GM19351 (cell line): Measurements from ENCODE around the gene ZNF99.
"Not testable (repeated sequence)": the region's sequence is repeated elsewhere in the genome, so short reads cannot be mapped to it uniquely, and the experiment has no call there.

ENCODE experiments used
- ATAC-seq: cut with Tn5 transposase; IDR thresholded peaks from one replicate; pipeline ENCODE4 v1.9.1; 2021; ENCODE audit warnings: mild to moderate bottlenecking, moderate library complexity; ENCODE audit not compliant: unreplicated experiment

ZNF99 gene

DNA sequence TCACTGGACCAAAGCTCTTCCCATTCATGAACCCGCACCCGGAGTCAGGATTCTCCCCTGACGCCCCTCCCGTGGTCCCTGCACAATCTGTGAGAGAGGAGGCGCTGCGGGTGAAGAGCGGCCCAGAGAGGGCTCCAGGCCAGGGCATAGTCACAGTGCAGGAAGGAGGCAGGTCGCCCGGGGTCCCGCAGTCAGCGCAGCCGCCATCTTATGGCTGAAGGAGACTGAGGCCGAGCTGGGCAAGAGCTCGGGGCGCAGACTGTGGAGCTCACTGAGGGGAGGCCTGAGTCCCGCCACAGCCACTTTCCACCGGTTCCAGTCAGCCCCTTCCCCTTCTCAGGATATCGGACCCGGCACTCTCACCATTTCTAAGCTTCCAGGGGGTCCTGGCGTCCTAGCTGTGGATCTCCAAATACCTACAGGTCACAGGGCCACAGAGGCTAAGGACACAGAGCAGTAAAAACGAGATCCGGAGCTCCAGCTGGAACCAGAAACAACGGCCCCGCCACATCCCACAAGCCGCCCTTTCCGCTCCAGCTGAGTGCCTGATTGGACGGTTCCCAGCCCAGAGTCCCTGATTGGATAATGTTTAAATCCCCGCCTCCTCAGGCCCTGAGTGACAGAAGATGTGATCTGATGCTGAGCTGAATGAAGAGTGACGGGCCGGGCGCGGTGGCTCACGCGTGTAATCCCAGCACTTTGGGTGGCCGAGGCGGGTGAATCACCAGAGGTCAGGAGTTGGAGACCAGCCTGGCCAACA is at the start of gene ZNF99:
Gene ZNF99, minus strand, starts transcription at position 501 of the 760 bp plus-strand sequence. Its CDS starts 135 bp downstream, at position 366.
- ATAC-seq: no peak

DNA sequence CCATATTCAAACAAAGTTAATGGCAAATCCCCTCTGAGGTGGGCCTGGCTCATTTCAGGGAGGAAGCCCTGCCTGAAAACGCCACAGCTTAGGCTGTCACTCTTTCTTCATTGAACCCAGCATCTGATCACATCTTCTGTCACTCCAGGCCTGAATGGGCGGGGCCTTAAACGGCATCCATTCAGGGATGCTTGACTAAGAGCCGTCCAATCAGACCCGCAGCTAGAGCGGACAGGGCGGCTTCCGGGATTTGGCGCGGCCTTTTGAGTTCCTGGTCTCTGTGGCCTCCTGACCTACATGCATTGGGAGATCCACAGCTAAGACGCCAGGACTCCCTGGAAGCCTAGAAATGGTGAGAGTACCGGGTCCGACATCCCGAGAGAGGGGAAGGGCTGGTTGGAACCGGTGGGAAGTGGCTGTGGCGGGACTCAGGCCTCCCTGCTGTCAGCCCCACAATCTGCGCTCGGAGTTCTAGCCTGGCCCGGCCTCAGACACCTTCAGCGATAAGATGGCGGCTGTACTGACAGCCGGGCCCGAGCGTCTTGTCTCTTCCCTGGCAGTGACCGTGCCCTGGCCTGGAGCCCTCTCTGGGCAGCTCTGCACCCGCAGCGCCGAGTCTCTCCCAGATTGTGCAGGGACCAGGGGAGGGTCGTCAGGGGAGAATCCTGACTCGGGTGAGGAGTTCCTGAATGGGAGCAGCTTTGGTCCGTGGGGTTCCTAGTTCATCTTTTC is 48.2 kb upstream of the ZNF99 start, which contains the start of gene ZNF723:
Gene ZNF723, plus strand, starts transcription at position 261 of the 732 bp plus-strand sequence. Its CDS starts 89 bp downstream, at position 350.
- ATAC-seq: no peak

DNA sequence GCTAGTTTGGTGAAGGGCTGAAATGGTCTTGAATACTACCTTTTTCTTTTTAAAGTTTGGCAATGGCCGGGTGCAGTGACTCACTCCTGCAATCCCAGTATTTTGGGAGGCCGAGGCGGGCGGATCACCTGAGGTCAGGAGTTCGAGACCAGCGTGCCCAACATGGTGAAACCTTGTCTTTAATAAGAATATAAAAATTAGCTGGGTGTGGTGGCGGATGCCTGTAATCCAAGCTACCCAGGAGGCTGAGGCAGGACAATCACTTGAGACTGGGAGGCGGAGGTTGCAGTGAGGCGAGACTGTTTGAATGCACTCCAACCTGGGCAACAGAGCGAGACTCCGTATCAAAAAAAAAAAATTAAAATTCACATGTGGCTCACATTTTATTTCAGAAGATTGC is 47.3 kb upstream of the ZNF99 start:
- no peak for ATAC-seq

DNA sequence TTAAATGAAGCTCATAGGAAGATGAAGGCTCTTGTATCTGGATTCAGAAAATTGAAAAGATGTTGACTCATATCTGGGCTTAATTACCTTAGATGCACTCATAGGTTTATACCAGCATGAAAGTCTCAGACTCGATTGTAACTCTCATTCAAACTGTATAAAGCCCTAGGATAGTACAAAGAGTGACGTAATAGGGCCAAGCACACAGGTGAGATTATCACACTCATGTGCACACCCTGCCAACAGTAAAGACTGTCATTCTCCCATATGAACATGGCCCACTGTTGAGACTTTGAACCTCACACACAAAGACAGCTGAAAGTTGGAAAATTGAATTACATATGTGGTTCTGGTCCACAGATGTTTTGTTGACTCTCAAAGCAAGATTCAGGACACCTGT is 30.2 kb upstream of the ZNF99 start:
- no peak for ATAC-seq

DNA sequence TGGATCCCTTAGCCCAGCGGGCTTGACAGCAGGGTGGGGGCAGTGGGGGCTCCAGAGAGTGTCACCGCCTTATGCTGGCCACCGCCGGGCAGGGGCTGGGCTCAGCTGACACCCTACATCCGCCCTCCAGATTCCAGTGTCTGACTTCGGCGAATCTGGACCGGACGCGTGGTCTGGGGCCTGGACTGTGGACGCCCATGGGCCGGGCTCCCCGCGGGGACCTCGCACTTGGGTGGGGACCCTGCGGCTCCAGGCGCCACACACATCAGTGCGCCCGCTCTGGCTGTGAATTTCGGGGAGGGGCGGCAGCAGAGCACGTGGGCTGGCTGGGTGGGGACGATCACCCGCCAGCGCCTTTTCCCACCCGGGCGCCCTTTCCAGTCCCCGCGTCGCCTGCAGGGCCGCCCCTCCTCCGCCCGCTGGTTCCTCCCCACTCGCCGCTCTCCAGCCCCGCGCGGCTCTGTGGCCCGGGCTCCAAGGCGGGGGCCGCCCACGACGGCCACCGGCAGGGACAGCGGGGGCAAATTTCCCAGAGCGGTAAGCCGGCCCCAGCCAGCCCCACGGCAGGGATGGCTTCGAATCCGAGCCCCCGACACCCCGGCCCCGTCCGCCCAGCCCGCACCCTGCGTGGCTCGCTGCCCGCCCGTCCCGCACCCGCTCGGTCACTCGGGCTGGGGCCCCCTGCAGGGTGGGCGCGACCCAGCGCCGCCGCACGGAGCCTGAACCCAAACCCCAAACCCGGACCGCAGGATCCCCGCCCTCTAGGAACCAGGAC is 23.3 kb upstream of the ZNF99 start:
- ATAC-seq: no peak

DNA sequence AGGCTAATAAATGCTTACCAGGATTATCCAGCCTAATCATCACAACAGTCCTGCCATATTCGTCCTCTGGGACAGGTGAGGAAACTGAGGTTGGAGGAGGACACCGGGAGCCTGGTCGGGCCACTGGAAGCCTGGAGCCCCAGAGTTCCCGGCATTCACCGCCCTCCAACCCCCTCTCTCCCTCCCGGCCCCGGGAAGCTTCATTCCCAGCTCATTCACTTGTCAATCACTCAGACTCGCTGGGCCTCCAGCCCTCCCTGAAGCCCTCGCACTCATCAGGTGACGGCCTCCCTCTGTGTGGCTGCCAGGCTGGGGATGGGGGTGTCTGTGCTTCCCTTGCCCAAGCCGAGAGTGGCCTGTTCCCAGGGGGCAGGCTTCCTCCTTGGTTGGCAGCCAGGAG is 22.5 kb upstream of the ZNF99 start:
- no peak for ATAC-seq

DNA sequence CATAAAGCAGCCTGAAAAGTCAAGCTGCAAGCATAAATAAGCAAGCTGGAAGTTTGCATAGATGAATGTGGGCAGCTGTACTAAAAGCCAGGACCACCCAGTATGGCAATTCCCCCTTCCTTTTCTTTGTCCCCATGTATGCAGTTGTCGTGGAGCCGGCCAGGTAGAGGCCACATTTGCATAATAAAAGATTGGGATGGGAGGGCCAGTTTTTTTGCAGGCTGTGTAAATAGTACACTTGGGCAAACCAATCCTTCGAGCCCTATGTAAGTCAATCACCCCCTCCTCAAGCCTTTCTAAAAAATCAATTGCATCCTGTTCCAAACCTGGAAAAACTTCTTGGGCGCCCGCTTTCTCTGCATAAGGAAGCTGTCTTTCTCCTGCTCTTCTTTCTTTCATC is 13.1 kb upstream of the ZNF99 start:
- ATAC-seq: no peak

DNA sequence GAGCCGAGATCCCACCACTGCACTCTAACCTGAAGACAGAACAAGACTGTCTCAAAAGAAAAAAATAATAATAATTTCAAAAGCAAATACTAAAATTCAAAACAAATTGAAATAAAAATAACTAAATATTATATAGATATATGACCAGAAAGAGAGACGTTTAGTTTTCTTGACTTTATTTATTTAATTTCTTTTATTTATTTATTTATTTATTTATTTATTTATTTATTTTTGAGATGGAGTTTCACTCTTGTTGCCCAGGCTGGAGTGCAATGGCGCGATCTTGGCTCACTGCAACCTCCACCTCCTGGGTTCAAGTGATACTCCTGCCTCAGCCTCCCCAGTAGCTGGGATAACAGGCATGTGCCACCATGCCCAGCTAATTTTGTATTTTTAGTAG is 8.9 kb upstream of the ZNF99 start:
- ATAC-seq: not testable (repeated sequence)

DNA sequence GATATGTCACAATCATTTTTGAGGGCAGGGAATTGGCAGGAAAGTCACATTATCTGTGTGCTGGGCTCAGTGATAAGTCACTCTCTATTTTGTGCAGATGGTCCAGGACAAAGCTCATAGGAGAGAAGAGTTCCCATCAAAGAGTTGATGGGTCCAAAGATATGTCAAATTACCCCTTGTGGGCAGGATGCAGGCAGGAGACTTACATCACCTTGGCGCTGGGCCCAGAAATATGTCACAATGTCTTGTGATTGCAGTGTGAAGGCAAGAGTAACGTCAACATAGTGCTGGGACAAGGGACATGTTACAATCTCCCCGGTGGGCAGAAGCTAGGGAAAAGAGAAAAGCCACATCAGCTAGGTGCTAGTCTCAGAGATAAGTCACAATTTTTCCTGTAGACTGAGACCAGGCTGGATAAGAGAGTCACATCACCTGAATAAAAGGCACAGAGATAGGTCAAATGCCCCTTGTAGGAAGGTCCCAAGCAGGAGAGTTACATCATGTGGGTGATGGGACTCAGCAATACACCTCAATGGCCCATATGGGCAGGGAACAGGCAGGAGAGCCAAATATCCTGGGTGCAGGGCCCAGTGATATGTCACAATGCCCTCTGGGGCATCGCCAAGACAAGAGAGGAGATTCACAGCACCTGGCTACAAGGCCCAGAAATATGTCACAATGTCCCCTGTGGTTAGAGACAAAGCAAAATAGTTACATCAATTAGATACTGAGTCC is 47.9 kb downstream of the ZNF99 start:
- no peak for ATAC-seq

DNA sequence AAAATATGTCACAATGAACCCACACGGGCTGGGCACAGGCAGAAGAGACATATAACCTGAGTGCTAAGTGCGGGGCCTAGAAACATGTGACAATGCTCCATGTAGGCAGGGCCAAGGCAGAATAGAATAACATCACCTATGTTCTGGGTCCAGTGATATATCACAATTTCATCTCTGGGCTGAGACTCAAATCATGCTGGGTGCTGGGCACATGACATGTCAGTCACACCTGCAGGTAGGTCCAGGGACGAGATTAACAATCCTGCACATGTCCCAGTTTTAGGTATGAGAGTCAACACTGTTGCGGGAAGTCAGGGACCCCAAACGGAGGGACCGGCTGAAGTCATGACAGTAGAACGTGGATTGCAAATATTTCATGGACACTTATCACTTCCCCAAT is 50.3 kb downstream of the ZNF99 start:
- ATAC-seq: no peak

DNA sequence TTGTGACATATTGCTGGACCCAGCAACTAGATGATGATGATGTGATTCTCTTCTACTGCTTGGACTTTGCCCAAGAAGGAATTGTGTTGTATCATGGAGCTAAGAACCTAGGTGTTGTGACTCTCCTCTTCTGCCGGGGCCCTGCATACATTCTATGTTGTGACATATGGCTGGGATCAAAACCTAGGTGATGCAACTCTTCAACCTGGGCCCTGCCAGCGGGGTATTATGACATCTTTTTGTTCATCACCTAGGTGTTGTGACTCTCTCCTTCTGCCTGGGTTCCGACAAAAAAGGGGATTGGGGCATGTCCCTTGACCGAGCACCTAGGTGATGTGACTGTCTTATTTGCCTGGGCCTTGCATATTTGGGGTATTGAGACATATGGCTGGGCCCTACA is 55.7 kb downstream of the ZNF99 start:
- ATAC-seq: not testable (repeated sequence)

DNA sequence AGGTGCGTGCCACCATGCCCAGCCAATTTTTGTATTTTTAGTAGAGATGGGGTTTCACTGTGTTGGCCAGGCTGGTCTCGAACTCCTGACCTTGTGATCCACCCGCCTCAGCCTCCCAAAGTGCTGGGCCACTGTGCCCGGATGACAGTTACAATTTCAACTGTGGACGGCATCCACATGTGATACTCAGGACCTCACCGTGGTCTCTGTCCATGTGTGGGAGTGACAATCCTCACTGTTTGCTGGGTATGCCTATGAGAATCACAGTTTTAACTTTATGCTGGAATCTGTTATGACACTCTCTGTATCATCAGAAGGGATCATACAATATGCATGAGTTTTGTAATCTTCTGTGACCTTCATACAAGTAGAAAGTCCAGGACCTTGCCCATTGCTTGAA is 62.4 kb downstream of the ZNF99 start:
- ATAC-seq: not testable (repeated sequence)

DNA sequence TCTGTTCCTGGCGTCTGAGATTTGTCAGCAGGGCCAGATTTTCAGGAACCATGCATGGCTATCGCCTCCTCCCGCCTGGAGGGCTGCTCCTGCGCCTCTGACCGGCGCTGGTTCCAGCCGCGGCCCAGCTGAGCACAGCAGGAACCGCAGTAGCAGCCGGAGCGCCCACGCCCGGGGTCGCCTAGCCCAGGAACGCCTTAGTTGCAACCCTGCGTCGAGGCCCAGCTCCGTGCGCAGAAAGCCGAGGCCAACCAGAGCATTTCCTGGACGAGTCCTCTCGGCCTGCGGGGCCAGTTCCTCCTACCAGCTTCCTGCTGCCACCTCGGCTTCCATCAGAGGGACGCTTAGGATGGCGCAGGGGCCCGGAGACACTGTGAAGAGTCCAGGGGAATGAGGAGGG is 75.0 kb downstream of the ZNF99 start:
- ATAC-seq: no peak

DNA sequence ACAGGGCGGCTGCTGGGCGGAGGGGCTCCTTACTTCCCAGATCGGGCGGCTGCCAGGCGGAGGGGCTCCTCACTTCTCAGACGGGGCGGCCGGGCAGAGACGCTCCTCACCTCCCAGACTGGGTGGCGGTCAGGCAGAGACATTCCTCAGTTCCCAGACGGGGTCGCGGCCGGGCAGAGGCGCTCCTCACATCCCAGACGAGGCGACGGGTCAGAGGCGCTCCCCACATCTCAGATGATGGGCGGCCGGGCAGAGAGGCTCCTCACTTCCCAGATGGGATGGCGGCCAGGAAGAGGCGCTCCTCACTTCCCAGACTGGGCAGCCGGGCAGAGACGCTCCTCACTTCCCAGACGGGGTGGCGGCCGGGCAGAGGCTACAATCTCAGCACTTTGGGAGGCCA is 80.9 kb downstream of the ZNF99 start:
- ATAC-seq: not testable (repeated sequence)

DNA sequence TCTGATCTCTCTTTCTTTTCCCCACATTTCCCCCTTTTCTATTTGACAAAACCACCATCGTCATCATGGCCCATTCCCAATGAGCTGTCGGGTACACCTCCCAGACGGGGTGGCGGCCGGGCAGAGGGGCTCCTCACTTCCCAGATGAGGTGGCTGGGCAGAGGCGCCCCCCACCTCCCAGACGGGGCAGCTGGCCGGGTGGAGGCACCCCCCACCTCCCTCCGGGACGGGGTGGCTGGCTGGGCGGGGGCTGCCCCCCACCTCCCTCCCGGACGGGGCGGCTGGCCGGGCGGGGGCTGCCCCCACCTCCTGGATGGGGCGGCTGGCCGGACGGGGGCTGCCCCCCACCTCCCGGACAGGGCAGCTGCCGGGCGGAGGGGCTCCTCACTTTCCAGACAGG is 81.3 kb downstream of the ZNF99 start:
- ATAC-seq: not testable (repeated sequence)
